ENCODE measurements around the gene RABEPK. TPM values are rescaled to one million over a fixed set of nuclear protein-coding genes. Genes with fewer than 3 reads are reported as not detected.
"Not testable (repeated sequence)": the region's sequence is repeated elsewhere in the genome, so short reads cannot be mapped to it uniquely, and the experiment has no call there.

RABEPK gene
- total RNA-seq, 1 donor from 2014 or later: 13.5 TPM

DNA sequence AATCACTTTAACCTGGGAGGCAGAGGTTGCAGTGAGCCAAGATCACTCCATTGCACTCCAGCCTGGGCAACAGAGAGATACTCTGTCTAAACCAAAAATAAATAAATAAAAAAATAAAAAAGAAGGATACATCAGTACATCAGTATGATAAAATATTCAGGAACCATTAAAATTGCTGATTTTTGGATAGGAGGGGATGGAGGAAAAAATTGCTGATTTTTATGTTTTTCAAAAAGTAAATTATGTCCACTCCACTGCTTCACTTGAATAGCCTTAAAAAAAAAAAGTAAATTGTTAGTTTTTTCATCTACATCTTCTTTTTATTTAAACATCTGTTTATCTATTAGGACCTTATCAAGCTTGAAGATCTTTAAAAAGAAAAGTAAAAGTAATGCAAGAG is 53.9 kb downstream of the RABEPK start:
- no peak for DNase-seq

DNA sequence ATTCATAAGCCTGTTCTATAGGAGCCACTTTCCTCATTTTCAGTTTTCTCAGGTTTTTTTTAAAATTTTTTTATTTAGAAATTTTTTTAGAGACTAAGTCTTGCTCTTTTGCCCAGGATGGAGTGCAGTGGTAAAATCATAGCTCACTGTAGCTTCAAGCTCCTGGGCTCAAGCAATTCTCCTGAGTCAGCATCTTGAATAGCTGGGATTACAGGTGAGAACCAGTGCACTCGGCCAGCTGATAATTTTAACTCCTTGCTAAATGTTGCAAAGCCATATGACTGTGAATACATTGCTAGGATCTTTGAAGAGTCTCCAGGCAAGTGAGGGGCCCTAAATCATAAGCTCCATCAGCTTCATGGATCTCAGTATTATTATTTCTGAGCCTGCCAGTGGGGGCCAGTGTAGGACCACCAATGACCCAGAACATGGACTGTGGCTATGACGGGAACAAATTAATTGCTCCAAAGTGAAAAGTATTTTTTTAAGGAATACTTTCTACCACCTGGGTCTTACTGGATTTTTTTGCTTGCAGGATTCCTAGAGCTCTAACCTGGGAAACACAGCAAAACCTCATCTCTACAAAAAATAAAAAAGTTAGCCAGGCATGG is 55.5 kb downstream of the RABEPK start:
- no peak for DNase-seq

GRCh38 chr9:125258160-125258785 is 57.9 kb downstream of the RABEPK start:
- DNase-seq: no peak

GRCh38 chr9:125258832-125259534 is 58.6 kb downstream of the RABEPK start:
- no peak for DNase-seq

- no peak for DNase-seq
Measured at GRCh38 chr9:125260561-125260960, 60.2 kb downstream of the RABEPK start.

DNA sequence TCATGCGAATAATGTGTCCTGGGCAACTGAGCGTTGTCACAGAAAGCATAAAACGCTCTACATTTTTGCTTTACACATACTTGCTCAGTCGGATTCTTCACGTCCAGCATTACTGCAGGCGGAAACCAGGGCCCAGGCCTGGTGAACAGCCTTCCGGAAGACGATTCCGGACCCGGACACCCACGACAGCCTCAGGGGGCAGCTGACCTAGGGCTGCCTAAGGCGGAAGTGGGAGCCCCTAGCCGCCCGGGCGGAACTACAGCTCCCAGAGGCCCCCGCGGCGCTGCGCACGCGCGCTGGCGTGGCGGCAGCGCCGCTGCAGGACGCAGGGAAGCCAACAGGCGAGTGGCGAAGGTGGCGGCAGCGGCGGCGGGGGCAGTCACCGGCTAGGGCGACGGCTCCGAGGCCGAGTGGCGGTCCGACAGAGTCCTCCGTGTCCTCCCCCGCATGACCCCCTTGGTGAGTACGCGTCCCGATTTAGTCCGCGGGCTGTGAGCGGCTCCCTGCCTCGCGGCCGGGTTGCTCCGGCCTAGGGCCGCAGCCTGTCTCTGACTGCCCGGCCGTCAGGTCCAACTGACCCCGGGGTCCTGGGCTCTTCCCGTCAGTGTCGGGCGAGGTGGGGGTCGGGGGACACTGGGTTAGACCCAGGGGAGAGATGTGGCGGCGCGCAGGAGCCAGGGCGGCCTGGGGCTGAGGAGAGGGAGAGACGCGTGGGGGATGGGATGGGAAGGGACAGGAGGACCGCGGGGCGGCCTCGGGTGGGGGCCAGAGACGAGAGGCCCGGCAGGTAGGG is 61.4 kb downstream of the RABEPK start, which contains the start of gene GAPVD1:
Gene GAPVD1, plus strand, starts transcription at position 326 of the 793 bp plus-strand sequence. CDS start 37,096 bp downstream, outside the sequence.
- DNase-seq: peak; percentile 76

DNA sequence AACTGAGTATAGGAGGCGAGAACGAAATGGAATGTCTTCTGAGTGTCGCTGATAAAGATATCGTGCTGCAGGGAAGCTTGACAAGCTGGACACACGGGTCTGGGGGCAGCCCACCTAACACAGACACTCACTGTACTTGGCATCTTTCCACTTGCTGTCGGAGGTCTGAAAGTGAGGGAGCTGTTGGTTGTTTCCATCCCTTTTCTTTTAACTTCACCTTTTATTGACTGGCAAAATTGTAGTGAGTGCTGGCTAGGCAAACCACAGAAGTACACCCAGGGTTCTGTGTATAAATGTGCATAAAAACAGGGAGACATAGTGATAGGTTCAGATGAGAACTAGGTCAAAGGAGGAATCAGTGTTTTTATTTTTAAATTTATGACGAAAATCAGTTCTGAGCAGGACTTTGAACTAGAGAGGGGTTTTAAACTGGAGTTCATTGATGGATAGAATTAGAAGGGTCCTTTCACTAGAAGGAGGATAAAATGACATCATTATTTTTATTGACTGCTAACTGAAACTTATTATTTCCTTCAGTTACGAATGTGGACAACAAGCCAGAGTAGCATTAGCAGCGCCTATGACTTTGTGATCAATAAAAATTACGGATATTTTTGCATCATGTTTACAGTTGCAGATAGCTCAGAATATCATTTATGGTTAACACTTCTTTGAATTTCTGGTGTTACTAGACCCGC is 62.1 kb downstream of the RABEPK start:
- DNase-seq: no peak

- DNase-seq: not testable (repeated sequence)
Measured at GRCh38 chr9:125264068-125264467, 63.7 kb downstream of the RABEPK start.

DNA sequence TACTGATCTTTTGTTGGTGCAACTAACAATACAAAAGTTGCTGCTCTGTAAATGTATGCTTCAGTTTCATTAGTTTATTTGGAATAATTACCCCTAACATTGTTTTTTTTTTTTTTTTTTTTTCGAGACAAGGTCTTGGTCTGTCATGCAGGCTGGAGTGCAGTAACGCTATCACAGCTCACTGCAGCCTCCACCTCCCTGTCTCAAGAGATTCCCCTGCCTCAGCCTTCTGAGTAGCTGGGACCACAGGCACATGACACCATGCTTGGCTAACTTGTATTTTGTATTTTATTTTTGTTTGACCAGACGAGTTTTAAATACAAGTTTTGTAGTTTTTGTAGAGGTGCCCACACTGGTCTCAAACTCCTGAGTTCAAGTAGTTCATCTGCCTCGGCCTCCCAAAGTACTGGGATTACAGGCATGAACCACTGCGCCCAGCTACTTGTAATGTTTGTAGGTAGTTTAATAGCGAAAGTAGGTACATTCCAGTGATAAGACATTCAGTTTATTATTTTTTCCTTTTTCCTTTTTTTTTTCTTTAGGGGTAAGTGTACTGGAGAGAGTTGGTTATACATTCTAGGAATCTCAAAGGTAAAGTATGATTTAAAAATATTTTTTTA is 68.2 kb downstream of the RABEPK start:
- DNase-seq: no peak

GRCh38 chr9:125269014-125269397 is 68.7 kb downstream of the RABEPK start:
- DNase-seq: no peak

DNA sequence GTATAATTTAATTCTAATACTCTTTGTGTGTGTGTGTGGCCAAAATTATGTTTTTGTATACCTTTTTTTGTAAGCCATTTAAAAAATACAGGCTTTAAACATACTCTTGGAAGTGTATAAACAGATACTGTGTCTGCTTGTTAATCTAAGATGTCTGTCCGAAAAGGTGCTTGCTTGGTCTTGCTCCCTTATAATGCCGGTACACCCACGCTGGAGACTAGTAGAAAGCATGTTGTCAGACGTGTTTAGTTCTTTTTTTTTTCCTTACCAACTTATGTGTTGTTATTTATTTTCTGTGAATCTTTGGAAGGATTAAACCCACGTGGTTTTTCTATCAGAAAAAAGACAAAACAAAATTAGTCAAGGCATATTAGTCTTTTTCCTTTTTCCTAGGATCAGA is 70.7 kb downstream of the RABEPK start:
- DNase-seq: no peak

- no peak for DNase-seq
Measured at GRCh38 chr9:125272697-125273096, 72.4 kb downstream of the RABEPK start.

DNA sequence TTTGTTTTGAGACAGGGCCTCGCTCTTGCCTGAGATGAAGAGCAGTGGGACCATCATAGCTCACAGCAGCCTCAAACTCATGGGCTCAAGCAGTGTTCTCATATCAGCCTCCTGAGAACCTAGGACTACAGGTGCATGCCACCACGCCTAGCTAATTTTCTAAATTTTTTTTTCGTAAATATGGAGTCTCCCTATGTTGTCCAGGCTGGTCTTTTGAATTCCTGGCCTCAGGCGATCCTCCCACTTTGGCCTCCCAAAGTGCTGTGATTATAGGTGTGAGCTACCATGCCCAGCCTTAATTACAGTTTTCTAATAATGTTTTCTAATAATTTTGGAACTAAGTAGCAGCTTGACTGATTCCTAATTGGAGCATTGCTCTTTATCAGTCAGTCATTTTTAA is 76.4 kb downstream of the RABEPK start:
- no peak for DNase-seq

- no peak for DNase-seq
Measured at GRCh38 chr9:125277411-125277810, 77.1 kb downstream of the RABEPK start.

DNA sequence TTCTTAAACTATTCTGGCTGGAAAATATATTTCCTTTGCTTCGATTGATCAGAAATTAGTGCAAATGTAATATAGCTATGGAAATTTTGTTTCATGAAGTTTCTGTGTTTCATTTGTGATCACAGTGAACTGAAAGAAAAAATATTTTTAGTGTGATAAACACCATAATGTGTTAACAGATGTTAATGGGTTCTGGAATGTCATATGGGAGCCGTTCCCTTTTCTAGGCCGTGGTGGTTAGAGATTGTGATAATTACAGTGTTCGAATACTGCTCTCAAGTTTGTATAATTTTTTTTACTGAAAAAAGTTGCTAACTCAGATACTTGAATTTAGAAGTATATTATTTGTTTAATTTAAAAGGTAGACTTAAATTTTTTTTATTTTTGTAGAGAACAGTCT is 80.6 kb downstream of the RABEPK start:
- peak; percentile 16 for DNase-seq

Small RNAs within 50 kb of the gene (small RNA-seq; reads per million reads assigned to genes)
- not detected for gene AL354710.1 (ENCODE audit: low replicate concordance)

Other genes with a start within 250 kb of the RABEPK start
- gene SCAI, start 57.0 kb upstream of the RABEPK start, total RNA-seq: 14.3 TPM
- gene PPP6C, start 10.7 kb upstream of the RABEPK start, total RNA-seq: 15.0 TPM
- gene HSPA5, start 40.8 kb downstream of the RABEPK start, total RNA-seq: 89.9 TPM
- gene GAPVD1, start 61.3 kb downstream of the RABEPK start, total RNA-seq: 71.0 TPM